OCI-LY3 (cell line): Measurements from ENCODE around the gene MAP3K4.

Source experiments
- H2AFZ ChIP-seq: fragments of 200-600, 300-600 bp; shearing (Covaris generic); 2 replicates; pipeline ENCODE4 v1.6.0; 2014; ENCODE audit warnings: antibody characterized with exemption, low read depth, low read length
- H3K27ac ChIP-seq: fragments of 200-600, 300-600 bp; sonication (generic); 2 replicates; pipeline ENCODE4 v1.5.1; 2014; ENCODE audit warnings: mild to moderate bottlenecking, low read length, moderate library complexity, mixed read lengths
- H3K27me3 ChIP-seq: fragments of 200-600, 300-600 bp; sonication (generic); 2 replicates; pipeline ENCODE4 v1.6.1; 2014; ENCODE audit warnings: low read depth, low read length, mixed read lengths
- H3K36me3 ChIP-seq: fragments of 200-600, 300-600 bp; sonication (generic); replicated peaks from 2 replicates; pipeline ENCODE3; 2014; ENCODE audit warnings: low read depth, low read length, mixed read lengths
- H3K4me1 ChIP-seq: fragments of 300-600, 200-600 bp; sonication (generic); 2 replicates; pipeline ENCODE4 v1.6.1; 2014; ENCODE audit warnings: low read length, mixed read lengths
- H3K4me2 ChIP-seq: fragments of 200-600, 300-600 bp; sonication (generic); 2 replicates; pipeline ENCODE4 v1.6.1; 2014; ENCODE audit warnings: low read length, mixed read lengths
- H3K4me3 ChIP-seq: fragments of 300-600, 200-600 bp; sonication (generic); 2 replicates; pipeline ENCODE4 v1.5.1; 2014; ENCODE audit warnings: antibody characterized with exemption, mild to moderate bottlenecking, low read length, moderate library complexity
- H3K79me2 ChIP-seq: fragments of 300-600, 200-600 bp; shearing (Covaris generic); 2 replicates; pipeline ENCODE4 v1.6.1; 2014; ENCODE audit warnings: mild to moderate bottlenecking, low read length, mixed read lengths
- H3K9ac ChIP-seq: fragments of 300-600, 200-600 bp; shearing (Covaris generic); 2 replicates; pipeline ENCODE4 v1.6.0; 2014; ENCODE audit warnings: mild to moderate bottlenecking, low read length, moderate library complexity
- H3K9me3 ChIP-seq: fragments of 200-600, 300-600 bp; shearing (Covaris generic); 2 replicates; pipeline ENCODE4 v1.6.1; 2014; ENCODE audit warnings: low read length, mixed read lengths; ENCODE audit not compliant: insufficient read depth
- H4K20me1 ChIP-seq: fragments of 200-600, 300-600 bp; sonication (generic); 2 replicates; pipeline ENCODE4 v1.6.1; 2016; ENCODE audit warnings: low read length, mixed read lengths; ENCODE audit not compliant: insufficient read depth
- CTCF ChIP-seq: fragments of 200-600, 300-600 bp; sonication (generic); IDR thresholded peaks from 2 replicates; pipeline ENCODE4 v1.5.1; 2014; ENCODE audit warnings: antibody characterized with exemption, low read length, low read depth
- EZH2phosphoT487 ChIP-seq: fragments of 200-600 bp; shearing (Covaris generic); IDR thresholded peaks from 2 replicates; pipeline ENCODE4 v1.6.1; 2018; ENCODE audit warnings: antibody characterized with exemption, mixed run types, low read depth

Gene MAP3K4

GRCh38 chr6:161161121-161161520, 169.6 kb downstream of the MAP3K4 start:
- H3K9ac ChIP-seq: no peak overlapping the region
- H3K27ac ChIP-seq: no peak overlapping the region
- H3K36me3 ChIP-seq: no peaks in the 10 kb centered on the region

GRCh38 chr6:161161889-161162624, 170.5 kb downstream of the MAP3K4 start:
- H3K4me3 ChIP-seq: no peak overlapping the region
- no peaks in the 10 kb centered on the region for H4K20me1 ChIP-seq
- no peaks in the 10 kb centered on the region for H3K36me3 ChIP-seq
- H3K79me2 ChIP-seq: no peaks in the 10 kb centered on the region
- H3K9me3 ChIP-seq: no peaks in the 10 kb centered on the region
- no peak overlapping the region for H3K4me2 ChIP-seq
- H3K9ac ChIP-seq: no peak overlapping the region
- no peak overlapping the region for H2AFZ ChIP-seq
- TF ChIP-seq CTCF (no peak), EZH2phosphoT487 (no peak)
- H3K4me1 ChIP-seq: no peaks in the 10 kb centered on the region
- H3K27ac ChIP-seq: no peak overlapping the region
- no peaks in the 10 kb centered on the region for H3K27me3 ChIP-seq

More at GRCh38 chr6:161161121-161161520, 169.6 kb downstream of the MAP3K4 start:
- TF ChIP-seq EZH2phosphoT487: no peak
- no peak for TF ChIP-seq CTCF
- no peaks in the 10 kb centered on the region for H3K4me1 ChIP-seq
- H3K4me2 ChIP-seq: no peak overlapping the region
- H4K20me1 ChIP-seq: no peaks in the 10 kb centered on the region
- no peaks in the 10 kb centered on the region for H3K79me2 ChIP-seq
- no peaks in the 10 kb centered on the region for H3K9me3 ChIP-seq
- H3K27me3 ChIP-seq: no peaks in the 10 kb centered on the region
- H2AFZ ChIP-seq: no peak overlapping the region
- no peak overlapping the region for H3K4me3 ChIP-seq

DNA sequence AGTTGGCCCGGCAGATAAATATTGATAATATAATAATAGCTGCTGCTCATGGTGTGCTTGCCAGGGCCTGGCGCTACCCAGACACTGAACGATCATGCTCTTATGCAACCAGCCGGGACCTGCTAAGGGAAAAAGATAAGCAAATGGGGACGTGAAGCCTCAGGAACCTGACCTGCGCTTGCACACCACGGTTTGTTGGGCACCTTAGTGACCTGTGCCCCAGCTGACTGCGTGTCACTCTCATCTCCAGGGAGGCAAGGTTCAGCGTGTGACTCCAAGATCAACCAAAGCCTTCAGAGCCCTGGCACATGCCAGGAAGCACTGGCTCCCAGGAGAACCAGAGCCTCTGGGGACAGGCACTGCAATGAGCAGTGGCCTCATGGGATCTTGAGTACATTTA, 171.2 kb downstream of the MAP3K4 start:
- Histone ChIP-seq H3K4me2 (no peak overlapping the region), H3K79me2 (no peaks in the 10 kb centered on the region), H3K9me3 (no peaks in the 10 kb centered on the region), H3K27ac (no peak overlapping the region), H3K4me3 (no peak overlapping the region), H2AFZ (no peak overlapping the region), H3K4me1 (no peaks in the 10 kb centered on the region), H4K20me1 (no peaks in the 10 kb centered on the region), H3K9ac (no peak overlapping the region), H3K27me3 (no peaks in the 10 kb centered on the region), H3K36me3 (no peaks in the 10 kb centered on the region)
- TF ChIP-seq CTCF (no peak), EZH2phosphoT487 (no peak)

GRCh38 chr6:161163466-161164181, 172.1 kb downstream of the MAP3K4 start:
- Histone ChIP-seq H3K27me3 (no peaks in the 10 kb centered on the region), H3K36me3 (no peaks in the 10 kb centered on the region), H3K4me1 (peaks cover 3% of the 10 kb centered on the region), H4K20me1 (no peaks in the 10 kb centered on the region), H3K9me3 (no peaks in the 10 kb centered on the region), H3K27ac (no peak overlapping the region), H3K79me2 (no peaks in the 10 kb centered on the region), H3K4me3 (no peak overlapping the region), H2AFZ (no peak overlapping the region), H3K9ac (no peak overlapping the region), H3K4me2 (no peak overlapping the region)
- TF ChIP-seq EZH2phosphoT487 (no peak), CTCF (no peak)
